ENCODE measurements around the gene FGA. TPM values are rescaled to one million over a fixed set of nuclear protein-coding genes. Genes with fewer than 3 reads are reported as not detected.

Gene FGA
- total RNA-seq, 2 experiments from 2014 or later, result not detected

GRCh38 chr4:154614306-154614705 lies 23.8 kb upstream of the FGA start:
- Mint-ChIP-seq H3K4me1 (ENCODE audit: low read depth) (no peaks in the 10 kb centered on the region), H3K36me3 (ENCODE audit: low read depth) (no peaks in the 10 kb centered on the region), H3K9me3 (no peaks in the 10 kb centered on the region), H3K27me3 (peaks cover 33% of the 10 kb centered on the region), H3K4me3 (no peak overlapping the region), H3K27ac (no peak overlapping the region)
- peaks cover 0 to 22% of the 10 kb centered on the region in 2 experiments for H3K27me3 ChIP-seq (ENCODE audit: control insufficient read depth in 1 of 2, insufficient read depth in 2 of 2, low read length in 2 of 2)
- ChIA-PET CTCF (no interaction called here), POLR2A (interaction anchor here (0.8 kb wide), 1 partner anchor 64 kb away, joined by 4 read pairs; the partner anchor contains the start of gene PLRG1)
- DNase-seq, result no peak
- no peaks in the 10 kb centered on the region for H3K36me3 ChIP-seq (ENCODE audit: insufficient read depth, low read length)
- H3K4me1 ChIP-seq (ENCODE audit: insufficient read depth, low read length), result no peaks in the 10 kb centered on the region
- H3K4me3 ChIP-seq (ENCODE audit: low read length), result no peak overlapping the region
- no peak for ATAC-seq (ENCODE audit: poor library complexity)
- intact Hi-C loops (cut with DNase I, micrococcal nuclease), result no loop called here
- no peaks in the 10 kb centered on the region for H3K9me3 ChIP-seq (ENCODE audit: control insufficient read depth in 1 of 2, insufficient read depth in 1 of 2, low read length in 2 of 2)
- no peak for TF ChIP-seq CTCF (IDR thresholded peaks at IDR 0.05)
- H3K27ac ChIP-seq (ENCODE audit: low read depth in 1 of 2, low read length in 2 of 2), result no peak overlapping the region

GRCh38 chr4:154612472-154613414 lies 22.2 kb upstream of the FGA start, which contains the start of gene FGG:
FGG (minus strand) TSS chr4:154612656; CDS start chr4:154612609, 47 bp downstream.
- CTCF ChIA-PET, result no interaction called here
- H3K9me3 Mint-ChIP-seq, result no peaks in the 10 kb centered on the region
- H3K9me3 ChIP-seq (ENCODE audit: control insufficient read depth in 1 of 2, insufficient read depth in 1 of 2, low read length in 2 of 2), result no peaks in the 10 kb centered on the region

GRCh38 chr4:154611833-154612232 lies 21.3 kb upstream of the FGA start:
- H3K4me3 ChIP-seq (ENCODE audit: low read length), result no peak overlapping the region
- H3K27me3 ChIP-seq (ENCODE audit: control insufficient read depth in 1 of 2, insufficient read depth in 2 of 2, low read length in 2 of 2), result peaks cover 5 to 34% of the 10 kb centered on the region in 2 experiments
- Mint-ChIP-seq H3K27me3 (peaks cover 41% of the 10 kb centered on the region), H3K27ac (no peak overlapping the region), H3K36me3 (ENCODE audit: low read depth) (no peaks in the 10 kb centered on the region), H3K4me3 (no peak overlapping the region), H3K4me1 (ENCODE audit: low read depth) (no peaks in the 10 kb centered on the region), H3K9me3 (no peaks in the 10 kb centered on the region)
- no peak overlapping the region for H3K27ac ChIP-seq (ENCODE audit: low read depth in 1 of 2, low read length in 2 of 2)
- DNase-seq (no peak), ATAC-seq (ENCODE audit: poor library complexity) (no peak)
- TF ChIP-seq CTCF (IDR thresholded peaks at IDR 0.05), result no peak
- CTCF ChIA-PET, result no interaction called here
- intact Hi-C loops (cut with DNase I, micrococcal nuclease), result no loop called here
- no peaks in the 10 kb centered on the region for H3K9me3 ChIP-seq (ENCODE audit: control insufficient read depth in 1 of 2, insufficient read depth in 1 of 2, low read length in 2 of 2)
- no peaks in the 10 kb centered on the region for H3K4me1 ChIP-seq (ENCODE audit: insufficient read depth, low read length)
- no peaks in the 10 kb centered on the region for H3K36me3 ChIP-seq (ENCODE audit: insufficient read depth, low read length)
- POLR2A ChIA-PET, result no interaction called here

More at GRCh38 chr4:154612472-154613414, 22.2 kb upstream of the FGA start, which contains the start of gene FGG:
- no peaks in the 10 kb centered on the region for H3K36me3 ChIP-seq (ENCODE audit: insufficient read depth, low read length)
- no peaks in the 10 kb centered on the region for H3K4me1 Mint-ChIP-seq (ENCODE audit: low read depth)
- intact Hi-C loops (cut with DNase I, micrococcal nuclease), result no loop called here
- H3K27ac ChIP-seq (ENCODE audit: low read depth in 1 of 2, low read length in 2 of 2), result no peak within 1 kb of the TSS
- H3K4me3 Mint-ChIP-seq, result no peak within 1 kb of the TSS
- no peaks in the 10 kb centered on the region for H3K4me1 ChIP-seq (ENCODE audit: insufficient read depth, low read length)
- H3K27me3 ChIP-seq (ENCODE audit: control insufficient read depth in 1 of 2, insufficient read depth in 2 of 2, low read length in 2 of 2), result peaks cover 5 to 31% of the 10 kb centered on the region in 2 experiments
- DNase-seq (no peak), ATAC-seq (ENCODE audit: poor library complexity) (no peak)
- peaks cover 41% of the 10 kb centered on the region for H3K27me3 Mint-ChIP-seq
- H3K36me3 Mint-ChIP-seq (ENCODE audit: low read depth), result no peaks in the 10 kb centered on the region
- no peak within 1 kb of the TSS for H3K4me3 ChIP-seq (ENCODE audit: low read length)
- H3K27ac Mint-ChIP-seq, result no peak within 1 kb of the TSS
- POLR2A ChIA-PET, result interaction anchor here (1.0 kb wide), 1 partner anchor 63 kb away, joined by 3 read pairs; the partner anchor contains the start of gene PLRG1
- no peak for TF ChIP-seq CTCF (IDR thresholded peaks at IDR 0.05)
